ENCODE data around the gene ATG101.

The ATG101 gene

GRCh38 chr12:52055731-52056711 is 13.8 kb upstream of the ATG101 start:
- Histone ChIP-seq H3K9ac (ENCODE audit: low read length) (no peak overlapping the region), H3K27ac (ENCODE audit: low read depth, low read length) (peak overlapping the region; percentile 30), H3K4me1 (ENCODE audit: control insufficient read depth, insufficient read depth, low read length) (peaks cover 9% of the 10 kb centered on the region), H3K36me3 (ENCODE audit: control insufficient read depth, insufficient read depth, low read length) (peaks cover 17% of the 10 kb centered on the region), H3K27me3 (ENCODE audit: control insufficient read depth, insufficient read depth, low read length) (no peaks in the 10 kb centered on the region), H3K4me3 (ENCODE audit: low read length) (no peak overlapping the region)

GRCh38 chr12:52056801-52057637 is 12.8 kb upstream of the ATG101 start:
- Histone ChIP-seq H3K27me3 (ENCODE audit: control insufficient read depth, insufficient read depth, low read length) (no peaks in the 10 kb centered on the region), H3K9ac (ENCODE audit: low read length) (no peak overlapping the region), H3K27ac (ENCODE audit: low read depth, low read length) (no peak overlapping the region), H3K36me3 (ENCODE audit: control insufficient read depth, insufficient read depth, low read length) (peaks cover 17% of the 10 kb centered on the region), H3K4me3 (ENCODE audit: low read length) (no peak overlapping the region), H3K4me1 (ENCODE audit: control insufficient read depth, insufficient read depth, low read length) (peaks cover 2% of the 10 kb centered on the region)

- Histone ChIP-seq H3K4me1 (ENCODE audit: control insufficient read depth, insufficient read depth, low read length) (peaks cover 1% of the 10 kb centered on the region), H3K4me3 (ENCODE audit: low read length) (no peak overlapping the region), H3K27me3 (ENCODE audit: control insufficient read depth, insufficient read depth, low read length) (no peaks in the 10 kb centered on the region), H3K9ac (ENCODE audit: low read length) (no peak overlapping the region), H3K36me3 (ENCODE audit: control insufficient read depth, insufficient read depth, low read length) (peaks cover 17% of the 10 kb centered on the region), H3K27ac (ENCODE audit: low read depth, low read length) (no peak overlapping the region)
These were observed 11.9 kb upstream of the ATG101 start for GRCh38 chr12:52057638-52058576.

- no peak overlapping the region for H3K4me3 ChIP-seq (ENCODE audit: low read length)
- H3K4me1 ChIP-seq (ENCODE audit: control insufficient read depth, insufficient read depth, low read length): no peaks in the 10 kb centered on the region
- H3K9ac ChIP-seq (ENCODE audit: low read length): no peak overlapping the region
- no peaks in the 10 kb centered on the region for H3K27me3 ChIP-seq (ENCODE audit: control insufficient read depth, insufficient read depth, low read length)
- H3K27ac ChIP-seq (ENCODE audit: low read depth, low read length): no peak overlapping the region
- peaks cover 17% of the 10 kb centered on the region for H3K36me3 ChIP-seq (ENCODE audit: control insufficient read depth, insufficient read depth, low read length)
These were observed 11.0 kb upstream of the ATG101 start for GRCh38 chr12:52058631-52059361.

DNA sequence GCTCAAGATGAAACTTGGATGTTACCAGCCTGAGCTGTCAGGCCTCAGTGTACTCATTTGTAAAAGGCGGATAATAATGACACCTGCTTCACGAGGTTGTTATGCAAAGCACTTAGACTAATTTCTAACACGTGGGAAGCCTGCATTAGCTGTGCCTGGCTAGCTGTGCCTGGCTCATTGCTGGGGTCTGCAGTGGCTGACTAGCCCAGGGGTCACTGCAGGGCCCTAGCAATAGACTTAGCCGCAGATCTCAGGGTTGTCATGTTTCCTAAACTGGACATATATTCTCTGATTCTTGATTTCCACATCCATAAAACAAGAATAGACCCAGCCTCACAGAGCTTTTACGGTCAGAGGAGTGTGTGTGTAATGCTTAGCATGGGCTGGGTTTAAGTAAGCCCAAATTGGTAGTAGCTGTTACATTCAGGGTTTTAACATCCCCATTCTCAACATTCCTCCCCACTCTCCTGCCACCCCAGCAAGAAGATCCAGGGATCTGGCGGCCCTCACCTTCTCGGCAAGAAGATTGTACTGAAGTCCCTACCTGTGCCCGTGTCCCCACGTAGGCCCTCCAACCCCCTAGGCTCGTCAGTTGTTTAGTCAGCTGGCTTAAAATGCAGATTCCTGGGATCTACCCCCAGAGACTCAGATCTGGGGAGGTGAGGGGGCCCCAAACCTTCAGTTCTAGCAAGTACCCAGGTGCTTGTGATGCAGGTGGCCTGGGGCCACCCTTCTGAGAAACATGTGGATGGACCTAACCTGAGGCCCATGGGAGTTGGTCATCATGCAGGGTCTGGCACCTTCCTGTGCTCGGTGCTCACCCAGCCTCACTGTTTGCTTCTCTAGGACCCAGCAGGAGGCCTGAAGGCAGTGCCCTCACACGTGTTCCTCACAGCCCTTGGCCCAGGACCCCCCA is 9.9 kb upstream of the ATG101 start:
- Histone ChIP-seq H3K4me3 (ENCODE audit: low read length) (no peak overlapping the region), H3K4me1 (ENCODE audit: control insufficient read depth, insufficient read depth, low read length) (no peaks in the 10 kb centered on the region), H3K27ac (ENCODE audit: low read depth, low read length) (no peak overlapping the region), H3K27me3 (ENCODE audit: control insufficient read depth, insufficient read depth, low read length) (no peaks in the 10 kb centered on the region), H3K36me3 (ENCODE audit: control insufficient read depth, insufficient read depth, low read length) (peaks cover 17% of the 10 kb centered on the region), H3K9ac (ENCODE audit: low read length) (no peak overlapping the region)

DNA sequence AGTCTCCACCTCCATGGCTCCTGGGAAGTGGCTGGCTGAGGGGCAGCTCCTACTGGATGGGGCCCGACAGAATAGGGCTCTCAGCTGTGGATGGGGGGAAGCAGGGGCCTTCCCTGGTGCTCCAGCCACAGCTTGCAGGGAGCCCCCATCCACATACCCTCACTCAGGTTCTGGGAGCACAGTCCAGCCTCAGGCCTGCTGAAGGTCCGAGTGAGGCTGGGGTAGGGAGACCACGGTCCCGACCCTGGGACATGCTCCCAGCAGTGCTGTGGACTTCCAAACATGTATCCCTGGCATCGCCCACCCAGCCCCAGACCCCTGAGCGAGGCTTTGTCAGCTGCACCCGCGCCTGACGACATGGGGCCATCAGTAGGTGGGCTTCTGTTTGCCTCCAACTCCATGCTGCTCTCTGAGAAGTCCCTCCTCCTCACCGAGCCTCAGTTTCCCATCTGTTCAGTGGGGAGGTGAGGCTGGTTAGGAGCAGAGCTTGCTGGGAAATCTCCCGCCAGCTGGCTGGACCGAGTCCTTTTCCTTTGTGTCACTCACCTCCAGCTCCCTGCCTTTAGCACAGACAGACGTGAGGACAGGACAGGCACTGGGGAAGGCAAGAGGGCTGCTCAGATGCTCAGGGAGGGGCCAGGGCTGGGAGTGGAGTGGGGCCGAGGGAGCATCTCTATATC is 9.1 kb upstream of the ATG101 start:
- H3K9ac ChIP-seq (ENCODE audit: low read length): no peak overlapping the region
- H3K4me1 ChIP-seq (ENCODE audit: control insufficient read depth, insufficient read depth, low read length): no peaks in the 10 kb centered on the region
- H3K36me3 ChIP-seq (ENCODE audit: control insufficient read depth, insufficient read depth, low read length): peaks cover 12% of the 10 kb centered on the region
- H3K4me3 ChIP-seq (ENCODE audit: low read length): no peak overlapping the region
- no peak overlapping the region for H3K27ac ChIP-seq (ENCODE audit: low read depth, low read length)
- no peaks in the 10 kb centered on the region for H3K27me3 ChIP-seq (ENCODE audit: control insufficient read depth, insufficient read depth, low read length)

- Histone ChIP-seq H3K4me3 (ENCODE audit: low read length) (no peak overlapping the region), H3K27me3 (ENCODE audit: control insufficient read depth, insufficient read depth, low read length) (no peaks in the 10 kb centered on the region), H3K27ac (ENCODE audit: low read depth, low read length) (peak overlapping the region; percentile 73), H3K4me1 (ENCODE audit: control insufficient read depth, insufficient read depth, low read length) (no peaks in the 10 kb centered on the region), H3K9ac (ENCODE audit: low read length) (no peak overlapping the region), H3K36me3 (ENCODE audit: control insufficient read depth, insufficient read depth, low read length) (peaks cover 9% of the 10 kb centered on the region)
These were observed 8.2 kb upstream of the ATG101 start for GRCh38 chr12:52061470-52062166.

DNA sequence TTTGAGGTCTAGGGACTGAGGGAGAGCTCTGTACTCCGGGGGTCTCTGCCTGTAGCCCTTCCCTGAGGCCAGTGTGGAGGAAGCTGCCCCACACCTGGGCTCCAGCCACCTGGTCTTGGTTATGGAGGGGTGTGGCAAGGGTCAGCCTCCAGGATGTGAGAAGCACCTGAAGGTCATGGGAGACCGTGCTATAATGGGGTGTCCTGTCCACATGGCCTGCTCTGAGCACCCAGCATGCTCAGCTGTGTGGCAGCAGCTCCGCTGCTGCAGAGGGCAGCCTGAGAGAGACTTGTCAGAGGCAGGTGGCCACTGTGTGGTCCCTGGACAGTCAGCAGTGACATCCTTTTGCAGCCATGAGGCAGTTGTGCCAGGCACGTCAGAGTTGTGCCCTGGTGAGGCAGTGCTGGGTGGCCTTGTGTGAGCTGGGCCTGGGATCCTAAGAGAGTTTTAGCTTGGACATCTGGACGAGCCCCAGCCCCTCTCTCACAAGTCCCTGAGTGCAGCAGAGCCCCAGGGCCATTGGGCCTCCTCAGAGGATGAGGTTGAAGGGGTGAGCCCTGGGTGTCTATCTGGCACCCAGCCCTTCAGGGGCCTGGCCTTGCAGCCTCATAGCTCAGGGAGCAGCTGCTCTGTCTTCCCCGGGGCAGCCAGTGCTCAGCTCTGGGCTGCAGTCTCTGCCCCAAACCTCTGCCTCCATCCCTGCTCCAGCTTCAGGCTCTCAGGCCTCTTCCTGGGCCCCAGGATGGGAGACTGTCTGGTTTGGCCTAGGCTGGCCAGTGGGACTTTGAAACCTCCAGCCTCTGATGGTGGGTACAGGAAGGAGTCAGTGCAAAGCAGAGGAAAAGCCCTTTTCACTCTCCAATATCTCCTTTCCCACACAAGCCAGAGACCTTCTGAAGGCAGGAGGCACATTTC is 7.4 kb upstream of the ATG101 start:
- H3K9ac ChIP-seq (ENCODE audit: low read length): no peak overlapping the region

GRCh38 chr12:52063082-52063924 is 6.5 kb upstream of the ATG101 start:
- Histone ChIP-seq H3K36me3 (ENCODE audit: control insufficient read depth, insufficient read depth, low read length) (peaks cover 3% of the 10 kb centered on the region), H3K27ac (ENCODE audit: low read depth, low read length) (peak overlapping the region; percentile 27), H3K4me3 (ENCODE audit: low read length) (no peak overlapping the region), H3K9ac (ENCODE audit: low read length) (no peak overlapping the region), H3K4me1 (ENCODE audit: control insufficient read depth, insufficient read depth, low read length) (no peaks in the 10 kb centered on the region), H3K27me3 (ENCODE audit: control insufficient read depth, insufficient read depth, low read length) (no peaks in the 10 kb centered on the region)

More for the DNA sequence above, 7.4 kb upstream of the ATG101 start:
- peak overlapping the region; percentile 73 for H3K27ac ChIP-seq (ENCODE audit: low read depth, low read length)
- no peaks in the 10 kb centered on the region for H3K4me1 ChIP-seq (ENCODE audit: control insufficient read depth, insufficient read depth, low read length)
- peaks cover 3% of the 10 kb centered on the region for H3K36me3 ChIP-seq (ENCODE audit: control insufficient read depth, insufficient read depth, low read length)
- no peaks in the 10 kb centered on the region for H3K27me3 ChIP-seq (ENCODE audit: control insufficient read depth, insufficient read depth, low read length)
- no peak overlapping the region for H3K4me3 ChIP-seq (ENCODE audit: low read length)
